Spinal cord (tissue), 10 donors: ENCODE measurements around the gene RRP8. TPM values are rescaled to one million over a fixed set of nuclear protein-coding genes. Genes with fewer than 3 reads are reported as not detected.

Source experiments
- DNase-seq, 6 donors: peaks; one replicate each; pipeline versions ENCODE4 v3.0.0 to v3.0.0-alpha.2; 2013 to 2015; ENCODE audit warnings: low spot score in 6 of 6, low read depth in 4 of 6
- H3K27ac ChIP-seq: one replicate; pipeline ENCODE4 v1.5.1; 2013; ENCODE audit warnings: low read depth, low read length, control low read depth
- H3K27me3 ChIP-seq: one replicate; pipeline ENCODE4 v1.6.1; 2013; ENCODE audit warnings: low read length; ENCODE audit not compliant: control insufficient read depth, insufficient read depth
- H3K36me3 ChIP-seq: one replicate; pipeline ENCODE4 v1.6.1; 2013; ENCODE audit warnings: low read length; ENCODE audit not compliant: control insufficient read depth, insufficient read depth
- H3K4me1 ChIP-seq: one replicate; pipeline ENCODE4 v1.6.1; 2013; ENCODE audit warnings: low read length; ENCODE audit not compliant: control insufficient read depth, insufficient read depth
- H3K4me3 ChIP-seq: one replicate; pipeline ENCODE4 v1.5.1; 2013; ENCODE audit warnings: low read depth, low read length, control low read depth
- H3K9me3 ChIP-seq: one replicate; pipeline ENCODE4 v1.6.1; 2013; ENCODE audit warnings: low read length; ENCODE audit not compliant: control insufficient read depth, insufficient read depth
- WGBS: methylation state at CpG from one replicate; pipeline ENCODE4 v1.1.5; 2013; ENCODE audit warnings: missing lambda C conversion rate; ENCODE audit not compliant: insufficient coverage; 5-methylcytosine and 5-hydroxymethylcytosine counted together
- polyA plus RNA-seq, 2 donors: library from polyadenylated mRNA; unstranded; fragments of 120-200 nt; gene quantifications; one replicate each; pipeline ENCODE4 v1.2.1, GENCODE V29; 2013; ENCODE audit not compliant: insufficient read length in 2 of 2
- total RNA-seq, 2 donors: library from RNA; depleted of rRNA in 1 of 2; stranded (reverse); fragments of 120-200 nt in 1 of 2; fragments of >200 nt in 1 of 2; gene quantifications; one replicate each; pipeline versions ENCODE4 v1.2.3 to v1.2.4, GENCODE V29; 2013 to 2014
- donor health status: healthy.

The RRP8 gene
- total and polyA plus RNA-seq, 4 donors: 11.6 to 24.5 (median 17.0) TPM

GRCh38 chr11:6618117-6619003 lies 14.9 kb upstream of the RRP8 start:
- Histone ChIP-seq H3K27me3 (no peaks in the 10 kb centered on the region), H3K4me1 (peaks cover 20% of the 10 kb centered on the region), H3K36me3 (peaks cover 38% of the 10 kb centered on the region), H3K4me3 (peak overlapping the region; percentile 82), H3K27ac (peak overlapping the region; percentile 83), H3K9me3 (no peaks in the 10 kb centered on the region)
- peak in 2 of 6 donors; percentile 78 to 86 for DNase-seq
- WGBS: 27% methylated on average over 12 of the region's 15 CpGs

- H3K27me3 ChIP-seq: no peaks in the 10 kb centered on the region
- H3K4me3 ChIP-seq: no peak overlapping the region
- DNase-seq: no peak
- H3K36me3 ChIP-seq: peaks cover 28% of the 10 kb centered on the region
- no peaks in the 10 kb centered on the region for H3K9me3 ChIP-seq
- H3K4me1 ChIP-seq: peaks cover 25% of the 10 kb centered on the region
- H3K27ac ChIP-seq: no peak overlapping the region
- WGBS: 92% methylated on average over 5 of the region's 5 CpGs
Measured at GRCh38 chr11:6617315-6617781, 13.9 kb upstream of the RRP8 start.

GRCh38 chr11:6616596-6617250 lies 13.3 kb upstream of the RRP8 start:
- H3K27me3 ChIP-seq: no peaks in the 10 kb centered on the region
- no peak overlapping the region for H3K27ac ChIP-seq
- 93% methylated on average over 9 of the region's 14 CpGs for WGBS
- no peak for DNase-seq
- no peak overlapping the region for H3K4me3 ChIP-seq
- peaks cover 22% of the 10 kb centered on the region for H3K36me3 ChIP-seq
- H3K4me1 ChIP-seq: peaks cover 26% of the 10 kb centered on the region
- no peaks in the 10 kb centered on the region for H3K9me3 ChIP-seq

DNA sequence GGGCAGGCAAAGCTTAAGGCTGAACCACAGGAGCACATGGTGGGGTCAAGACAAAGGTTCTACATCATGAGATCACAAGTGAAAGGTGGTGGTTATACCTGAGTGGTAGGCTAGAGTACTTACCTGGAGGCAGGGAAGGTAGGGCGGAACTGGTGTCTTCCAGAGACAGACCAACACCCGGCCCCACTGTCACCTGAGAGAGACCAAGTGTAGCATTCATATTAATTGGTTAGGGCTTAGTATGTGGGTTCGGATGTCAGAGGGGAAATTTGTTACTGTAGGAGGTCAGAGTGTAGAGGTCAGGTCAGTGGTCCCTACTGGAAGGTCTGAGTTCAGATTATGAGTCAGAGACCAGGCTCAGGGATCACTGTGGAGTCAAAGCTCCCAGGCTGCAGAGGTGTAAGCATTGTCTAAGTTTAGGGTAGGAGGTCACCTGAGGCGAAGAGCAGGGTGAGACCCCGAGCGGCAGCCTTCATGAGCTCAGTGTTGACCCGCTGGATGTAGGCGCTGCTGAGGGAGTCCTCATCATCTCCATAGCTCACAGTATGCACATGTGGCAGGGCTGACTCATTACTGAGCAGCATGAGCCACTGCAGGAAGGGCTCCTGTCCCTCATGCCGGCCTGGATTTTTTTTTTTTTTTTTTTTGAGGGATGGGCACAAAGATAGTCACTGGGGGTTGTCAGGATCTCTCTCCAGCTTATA lies 12.6 kb upstream of the RRP8 start:
- Histone ChIP-seq H3K27me3 (no peaks in the 10 kb centered on the region), H3K27ac (no peak overlapping the region), H3K9me3 (no peaks in the 10 kb centered on the region), H3K4me1 (peaks cover 32% of the 10 kb centered on the region), H3K36me3 (peaks cover 25% of the 10 kb centered on the region), H3K4me3 (no peak overlapping the region)
- 96% methylated on average over 8 of the region's 9 CpGs for WGBS
- DNase-seq: no peak

DNA sequence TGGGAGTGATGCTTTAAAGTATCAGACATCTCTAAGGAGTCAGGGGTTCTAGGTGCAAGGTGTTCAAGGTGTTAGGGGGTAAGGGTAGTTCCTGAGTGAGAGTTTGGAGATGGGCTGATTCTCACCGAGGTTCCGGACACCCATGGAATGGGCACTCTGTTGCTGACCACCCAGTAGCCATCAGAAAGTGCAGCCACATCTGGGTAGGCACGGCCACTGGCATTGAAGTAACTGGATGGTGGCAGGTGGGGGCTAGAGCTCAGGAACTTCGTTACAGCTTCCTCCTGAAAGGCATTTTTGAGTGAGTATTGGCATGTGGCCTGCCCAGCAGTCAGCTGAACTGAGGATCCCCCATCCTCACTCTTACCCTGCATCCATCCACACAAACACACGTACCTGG lies 11.6 kb upstream of the RRP8 start:
- no peak for DNase-seq
- Histone ChIP-seq H3K36me3 (peaks cover 35% of the 10 kb centered on the region), H3K27ac (no peak overlapping the region), H3K9me3 (no peaks in the 10 kb centered on the region), H3K27me3 (no peaks in the 10 kb centered on the region), H3K4me1 (peaks cover 39% of the 10 kb centered on the region), H3K4me3 (no peak overlapping the region)
- WGBS: 100% methylated on average over 3 of the region's 5 CpGs

DNA sequence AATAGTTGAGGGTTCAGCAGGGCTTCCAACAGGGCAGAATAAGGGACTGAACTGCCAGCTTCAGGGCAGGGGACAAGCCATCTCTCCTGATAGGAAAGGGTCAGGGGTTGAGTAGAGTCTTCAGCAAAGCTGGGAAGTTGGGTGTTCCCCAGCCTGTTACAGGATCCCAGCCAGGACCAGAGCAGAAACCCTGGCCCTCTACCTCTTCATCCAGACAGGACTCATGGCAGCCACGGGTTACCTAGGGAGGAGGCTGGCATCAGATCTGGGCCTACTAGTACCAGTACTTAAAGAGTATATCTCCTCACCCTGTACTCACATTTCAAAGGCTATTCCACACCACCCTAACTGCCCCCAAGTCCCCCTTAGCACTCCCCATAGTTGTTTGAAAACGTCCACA lies 11.0 kb upstream of the RRP8 start:
- Histone ChIP-seq H3K4me3 (no peak overlapping the region), H3K27ac (no peak overlapping the region), H3K27me3 (no peaks in the 10 kb centered on the region), H3K9me3 (no peaks in the 10 kb centered on the region), H3K4me1 (peaks cover 38% of the 10 kb centered on the region), H3K36me3 (peaks cover 41% of the 10 kb centered on the region)
- DNase-seq: no peak
- WGBS: 100% methylated on average over 1 of the region's 2 CpGs

DNA sequence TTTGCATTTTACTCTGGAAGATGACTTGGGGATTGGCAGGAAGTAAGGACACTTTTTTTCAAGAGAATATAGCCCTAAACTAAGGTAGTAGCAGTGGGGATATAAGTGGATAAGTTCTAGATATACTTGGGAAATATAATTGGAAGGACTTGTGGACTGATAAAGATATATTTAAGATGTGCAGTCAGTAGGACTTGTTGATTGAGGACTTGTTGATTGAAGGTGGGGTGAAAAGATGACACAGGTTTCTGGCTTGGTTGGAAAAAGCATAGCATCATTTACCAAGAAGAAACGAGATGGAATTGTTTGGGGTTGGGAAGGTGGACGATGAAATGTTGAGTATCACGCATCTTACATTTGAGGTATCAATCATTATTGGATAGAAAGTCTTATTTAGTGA lies 10.1 kb upstream of the RRP8 start:
- Histone ChIP-seq H3K27ac (peak overlapping the region; percentile 99), H3K36me3 (peaks cover 50% of the 10 kb centered on the region)
- WGBS: 92% methylated on average over 3 of the region's 3 CpGs

GRCh38 chr11:6612213-6613041 lies 9.0 kb upstream of the RRP8 start, which contains the start of gene TAF10:
Gene TAF10, minus strand, starts transcription at chr11:6612216. Its CDS starts 27 bp downstream, at chr11:6612189.
- Histone ChIP-seq H3K27me3 (no peaks in the 10 kb centered on the region), H3K4me3 (peak within 1 kb of the TSS; percentile 91), H3K27ac (peak within 1 kb of the TSS; percentile 99), H3K36me3 (peaks cover 59% of the 10 kb centered on the region), H3K4me1 (peaks cover 21% of the 10 kb centered on the region), H3K9me3 (no peaks in the 10 kb centered on the region)
- WGBS: 0% methylated on average over 42 of the region's 51 CpGs
- DNase-seq: peak; percentile 85 to 98 (median 89)

More for the DNA sequence above, 10.1 kb upstream of the RRP8 start:
- no peak for DNase-seq
- no peak overlapping the region for H3K4me3 ChIP-seq
- no peaks in the 10 kb centered on the region for H3K9me3 ChIP-seq
- H3K4me1 ChIP-seq: peaks cover 30% of the 10 kb centered on the region
- H3K27me3 ChIP-seq: no peaks in the 10 kb centered on the region

GRCh38 chr11:6611963-6612212 lies 8.5 kb upstream of the RRP8 start:
- H3K27me3 ChIP-seq: no peaks in the 10 kb centered on the region
- no peak for DNase-seq
- no peaks in the 10 kb centered on the region for H3K9me3 ChIP-seq
- peaks cover 59% of the 10 kb centered on the region for H3K36me3 ChIP-seq
- peaks cover 22% of the 10 kb centered on the region for H3K4me1 ChIP-seq
- peak overlapping the region; percentile 89 for H3K27ac ChIP-seq
- H3K4me3 ChIP-seq: peak overlapping the region; percentile 91
- WGBS: under 1% methylated on average over 36 of the region's 36 CpGs
